Measurements from ENCODE around the gene SLC2A14.

DNA sequence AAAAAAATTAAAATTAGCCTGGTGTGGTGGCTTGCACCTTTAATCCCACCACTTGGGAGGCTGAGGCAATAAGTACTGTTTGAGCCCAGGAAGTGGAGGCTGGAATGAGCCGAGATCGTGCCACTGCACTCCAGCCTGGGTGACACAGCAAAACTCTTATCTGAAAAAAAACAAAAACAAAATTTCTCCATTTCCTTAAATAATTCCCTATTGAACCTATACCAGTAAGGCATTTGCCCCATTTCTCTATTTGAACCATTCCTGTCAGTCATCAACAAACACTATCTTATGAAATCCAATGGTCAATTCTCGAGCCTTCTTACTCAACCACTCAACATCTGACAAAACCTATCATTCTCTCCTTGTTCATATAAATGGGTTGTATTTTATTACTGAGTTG is 14.7 kb downstream of the SLC2A14 start:
- TF ChIP-seq, protein P1, sequence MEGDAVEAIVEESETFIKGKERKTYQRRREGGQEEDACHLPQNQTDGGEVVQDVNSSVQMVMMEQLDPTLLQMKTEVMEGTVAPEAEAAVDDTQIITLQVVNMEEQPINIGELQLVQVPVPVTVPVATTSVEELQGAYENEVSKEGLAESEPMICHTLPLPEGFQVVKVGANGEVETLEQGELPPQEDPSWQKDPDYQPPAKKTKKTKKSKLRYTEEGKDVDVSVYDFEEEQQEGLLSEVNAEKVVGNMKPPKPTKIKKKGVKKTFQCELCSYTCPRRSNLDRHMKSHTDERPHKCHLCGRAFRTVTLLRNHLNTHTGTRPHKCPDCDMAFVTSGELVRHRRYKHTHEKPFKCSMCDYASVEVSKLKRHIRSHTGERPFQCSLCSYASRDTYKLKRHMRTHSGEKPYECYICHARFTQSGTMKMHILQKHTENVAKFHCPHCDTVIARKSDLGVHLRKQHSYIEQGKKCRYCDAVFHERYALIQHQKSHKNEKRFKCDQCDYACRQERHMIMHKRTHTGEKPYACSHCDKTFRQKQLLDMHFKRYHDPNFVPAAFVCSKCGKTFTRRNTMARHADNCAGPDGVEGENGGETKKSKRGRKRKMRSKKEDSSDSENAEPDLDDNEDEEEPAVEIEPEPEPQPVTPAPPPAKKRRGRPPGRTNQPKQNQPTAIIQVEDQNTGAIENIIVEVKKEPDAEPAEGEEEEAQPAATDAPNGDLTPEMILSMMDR (IDR thresholded peaks at IDR 0.05; ENCODE audit: insufficient read depth, low read length, poor library complexity, severe bottlenecking): no peak
- no peak for TF ChIP-seq EZH2phosphoT487 (conservative IDR thresholded peaks at IDR 0.05; ENCODE audit: low read length)
